Gastroesophageal sphincter (tissue), 4 donors: ENCODE measurements around the gene ZCCHC7. TPM values are rescaled to one million over a fixed set of nuclear protein-coding genes. Genes with fewer than 3 reads are reported as not detected.

ENCODE experiments used
- ATAC-seq: fragments of 150-250 bp; one replicate; pipeline ENCODE4 v1.9.1; 2016; ENCODE audit warnings: mild to moderate bottlenecking, moderate library complexity
- H3K27ac ChIP-seq, 4 donors: fragments of 200-600 bp; sonication (generic) in 3 of 4; 1 replicate in 3 of 4; 2 replicates in 1 of 4; pipeline ENCODE4 v1.5.1; 2016 to 2019
- H3K27me3 ChIP-seq: fragments of 200-600 bp; sonication (generic); one replicate; pipeline ENCODE4 v1.5.1; 2019
- H3K36me3 ChIP-seq, 2 donors: fragments of 200-600 bp; sonication (generic); one replicate each; pipeline ENCODE4 v1.5.1; 2019; ENCODE audit warnings: control low read depth in 1 of 2
- H3K4me1 ChIP-seq, 3 donors: fragments of 200-600 bp; sonication (generic); 1 replicate in 2 of 3; 2 replicates in 1 of 3; pipeline ENCODE4 v1.5.1; 2016 to 2019; ENCODE audit warnings: control low read depth in 2 of 3
- H3K4me3 ChIP-seq, 2 donors: fragments of 200-600 bp; sonication (generic); one replicate each; pipeline ENCODE4 v1.5.1; 2019; ENCODE audit warnings: mild to moderate bottlenecking in 1 of 2, moderate library complexity in 1 of 2
- H3K9me3 ChIP-seq, 3 donors: fragments of 200-600 bp; sonication (generic); one replicate each; pipeline ENCODE4 v1.5.1; 2017 to 2019; ENCODE audit warnings: control low read depth in 2 of 3
- EP300 ChIP-seq: sonication (generic); formaldehyde crosslinking; IDR thresholded peaks from one replicate; pipeline ENCODE4 v1.6.1; 2017; ENCODE audit warnings: antibody characterized with exemption, mild to moderate bottlenecking
- POLR2A ChIP-seq, 2 donors: fragments of 450-650 bp; IDR thresholded peaks; one replicate each; pipeline ENCODE4 v1.6.1; 2017; ENCODE audit warnings: antibody characterized with exemption in 2 of 2, mild to moderate bottlenecking in 2 of 2, moderate library complexity in 1 of 2
- POLR2AphosphoS5 ChIP-seq: sonication (generic); formaldehyde crosslinking; IDR thresholded peaks from one replicate; pipeline ENCODE4 v1.6.1; 2017; ENCODE audit warnings: antibody characterized with exemption
- WGBS, 2 donors: methylation state at CpG; one replicate each; pipeline ENCODE4 v1.1.5; 2018; ENCODE audit warnings: low coverage in 1 of 2; 5-methylcytosine and 5-hydroxymethylcytosine counted together
- total RNA-seq, 4 donors: library from RNA; depleted of rRNA; stranded (reverse); fragments of >200 nt; gene quantifications; one replicate each; pipeline ENCODE4 v1.1.0, GENCODE V29; 2016
- TF ChIP-seq, protein P1 (sequence below), 4 experiments: fragments of 200-600 bp in 2 of 4; fragments of 450-650 bp in 2 of 4; sonication (generic) in 1 of 4; IDR thresholded peaks; one replicate each; pipeline ENCODE4 v1.5.1; 2017 to 2019; ENCODE audit warnings: antibody characterized with exemption in 4 of 4, mild to moderate bottlenecking in 2 of 4, moderate library complexity in 2 of 4

The ZCCHC7 gene
- total RNA-seq, 4 donors from 2014 or later: 12.1 to 23.5 (median 17.6) TPM

- 93 to 94% methylated on average over 4 of the region's 4 CpGs for WGBS, 2 donors
- Histone ChIP-seq H3K36me3 (peaks cover 0 to 6% of the 10 kb centered on the region in 2 donors), H3K9me3 (no peaks in the 10 kb centered on the region), H3K4me3 (no peak overlapping the region), H3K4me1 (no peaks in the 10 kb centered on the region), H3K27me3 (no peaks in the 10 kb centered on the region), H3K27ac (no peak overlapping the region)
- ATAC-seq: no peak
- no peak for TF ChIP-seq POLR2AphosphoS5
- TF ChIP-seq POLR2A (IDR thresholded peaks at IDR 0.05): no peak
Measured at GRCh38 chr9:37339923-37340322, 219.5 kb downstream of the ZCCHC7 start.

GRCh38 chr9:37340961-37341360 is 220.6 kb downstream of the ZCCHC7 start:
- Histone ChIP-seq H3K27me3 (no peaks in the 10 kb centered on the region), H3K4me1 (no peaks in the 10 kb centered on the region), H3K4me3 (no peak overlapping the region), H3K27ac (no peak overlapping the region), H3K9me3 (no peaks in the 10 kb centered on the region), H3K36me3 (peaks cover 0 to 6% of the 10 kb centered on the region in 2 donors)
- 71 to 73% methylated on average over 1 of the region's 1 CpG for WGBS, 2 donors
- no peak for ATAC-seq
- TF ChIP-seq, protein P1, sequence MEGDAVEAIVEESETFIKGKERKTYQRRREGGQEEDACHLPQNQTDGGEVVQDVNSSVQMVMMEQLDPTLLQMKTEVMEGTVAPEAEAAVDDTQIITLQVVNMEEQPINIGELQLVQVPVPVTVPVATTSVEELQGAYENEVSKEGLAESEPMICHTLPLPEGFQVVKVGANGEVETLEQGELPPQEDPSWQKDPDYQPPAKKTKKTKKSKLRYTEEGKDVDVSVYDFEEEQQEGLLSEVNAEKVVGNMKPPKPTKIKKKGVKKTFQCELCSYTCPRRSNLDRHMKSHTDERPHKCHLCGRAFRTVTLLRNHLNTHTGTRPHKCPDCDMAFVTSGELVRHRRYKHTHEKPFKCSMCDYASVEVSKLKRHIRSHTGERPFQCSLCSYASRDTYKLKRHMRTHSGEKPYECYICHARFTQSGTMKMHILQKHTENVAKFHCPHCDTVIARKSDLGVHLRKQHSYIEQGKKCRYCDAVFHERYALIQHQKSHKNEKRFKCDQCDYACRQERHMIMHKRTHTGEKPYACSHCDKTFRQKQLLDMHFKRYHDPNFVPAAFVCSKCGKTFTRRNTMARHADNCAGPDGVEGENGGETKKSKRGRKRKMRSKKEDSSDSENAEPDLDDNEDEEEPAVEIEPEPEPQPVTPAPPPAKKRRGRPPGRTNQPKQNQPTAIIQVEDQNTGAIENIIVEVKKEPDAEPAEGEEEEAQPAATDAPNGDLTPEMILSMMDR (IDR thresholded peaks at IDR 0.05): no peak
- no peak for TF ChIP-seq POLR2A (IDR thresholded peaks at IDR 0.05)
- TF ChIP-seq EP300: no peak
- TF ChIP-seq POLR2AphosphoS5: no peak

- Histone ChIP-seq H3K4me3 (no peak overlapping the region), H3K9me3 (no peaks in the 10 kb centered on the region), H3K27ac (no peak overlapping the region), H3K27me3 (no peaks in the 10 kb centered on the region), H3K4me1 (no peaks in the 10 kb centered on the region), H3K36me3 (peaks cover 0 to 6% of the 10 kb centered on the region in 2 donors)
- TF ChIP-seq POLR2AphosphoS5: no peak
- no peak for TF ChIP-seq EP300
- TF ChIP-seq POLR2A (IDR thresholded peaks at IDR 0.05): no peak
- TF ChIP-seq, protein P1 (IDR thresholded peaks at IDR 0.05): no peak
- no peak for ATAC-seq
- 100% methylated on average over 1 to 2 of the region's 2 CpGs for WGBS, 2 donors
Measured at GRCh38 chr9:37341704-37342103, 221.3 kb downstream of the ZCCHC7 start.

- H3K4me1 ChIP-seq: no peaks in the 10 kb centered on the region
- no peak for ATAC-seq
- TF ChIP-seq POLR2AphosphoS5 (no peak), EP300 (no peak), POLR2A (IDR thresholded peaks at IDR 0.05) (no peak)
- TF ChIP-seq, protein P1 (IDR thresholded peaks at IDR 0.05): no peak
- no peaks in the 10 kb centered on the region for H3K27me3 ChIP-seq
- WGBS, 2 donors: 93% methylated on average over 2 of the region's 2 CpGs
- no peak overlapping the region for H3K4me3 ChIP-seq
- no peaks in the 10 kb centered on the region for H3K9me3 ChIP-seq
- H3K36me3 ChIP-seq: peaks cover 0 to 6% of the 10 kb centered on the region in 2 donors
- no peak overlapping the region for H3K27ac ChIP-seq
Measured at GRCh38 chr9:37342493-37342892, 222.1 kb downstream of the ZCCHC7 start.

DNA sequence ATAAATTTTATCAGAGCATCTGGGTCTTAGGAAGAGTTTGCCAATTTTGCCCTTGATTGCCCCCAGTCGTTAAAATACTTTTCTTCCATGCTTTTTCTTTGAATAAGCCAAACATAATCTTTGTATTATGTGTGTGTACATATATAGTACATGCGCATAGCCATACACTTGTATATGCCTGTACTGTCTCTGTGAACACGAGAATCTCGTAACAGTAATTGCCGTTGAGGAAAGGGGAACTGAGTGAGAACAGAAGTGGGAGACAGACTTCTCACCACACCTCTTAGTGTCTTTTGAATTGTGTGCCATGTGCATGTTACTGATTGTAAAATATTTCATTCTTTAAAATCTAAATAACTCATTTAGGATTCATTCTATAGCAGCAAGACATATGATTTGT is 222.5 kb downstream of the ZCCHC7 start:
- WGBS, 2 donors: 86 to 90% methylated on average over 5 of the region's 5 CpGs
- Histone ChIP-seq H3K27ac (no peak overlapping the region), H3K4me1 (no peaks in the 10 kb centered on the region), H3K4me3 (no peak overlapping the region), H3K36me3 (peaks cover 0 to 6% of the 10 kb centered on the region in 2 donors), H3K9me3 (no peaks in the 10 kb centered on the region), H3K27me3 (no peaks in the 10 kb centered on the region)
- no peak for ATAC-seq
- TF ChIP-seq, protein P1 (IDR thresholded peaks at IDR 0.05): no peak
- TF ChIP-seq POLR2AphosphoS5 (no peak), POLR2A (IDR thresholded peaks at IDR 0.05) (no peak), EP300 (no peak)
